Gastrocnemius medialis (tissue), 4 donors: ENCODE results near the gene GULP1.

Source experiments
- CTCF ChIP-seq, 5 experiments: fragments of 450-650 bp in 3 of 5; fragments of 200-600 bp in 2 of 5; sonication (generic) in 2 of 5; IDR thresholded peaks in 4 of 5; conservative IDR thresholded peaks in 1 of 5; 1 replicate in 4 of 5; 2 replicates in 1 of 5; pipeline ENCODE4 v1.5.1; 2016 to 2019; ENCODE audit warnings: antibody characterized with exemption in 5 of 5, mild to moderate bottlenecking in 3 of 5, moderate library complexity in 3 of 5
- POLR2A ChIP-seq, 2 donors: fragments of 450-650 bp; IDR thresholded peaks; one replicate each; pipeline ENCODE4 v1.6.1; 2017; ENCODE audit warnings: antibody characterized with exemption in 2 of 2, mild to moderate bottlenecking in 2 of 2, moderate library complexity in 2 of 2

GRCh38 chr2:188394931-188395472 is 103.3 kb downstream of the GULP1 start:
- TF ChIP-seq CTCF (IDR thresholded peaks at IDR 0.05 in 4 of 5, conservative IDR thresholded peaks at IDR 0.05 in 1 of 5) (no peak), POLR2A (IDR thresholded peaks at IDR 0.05) (no peak)
